H1 (cell line): ENCODE measurements around the gene LIPC. TPM values are rescaled to one million over a fixed set of nuclear protein-coding genes. Genes with fewer than 3 reads are reported as not detected.

Experiments
- CTCF ChIA-PET: fragments of 300-600 bp; sonication (Branson Sonifier 250); formaldehyde crosslinking; loops from one replicate; lab custom pipeline; 2021; ENCODE audit not compliant: partially characterized antibody; lab: Charles Lee
- POLR2A ChIA-PET: fragments of 300-600 bp; sonication (Branson Sonifier 250); formaldehyde crosslinking; loops from one replicate; lab custom pipeline; 2021; ENCODE audit warnings: inconsistent platforms; ENCODE audit not compliant: partially characterized antibody; lab: Charles Lee
- DNase-seq, 2 experiments: peaks; one replicate each; pipeline versions ENCODE4 v3.0.0 to v3.0.0-alpha.2; 2010 to 2022; ENCODE audit warnings: low spot score in 2 of 2, low read depth in 1 of 2, mixed read lengths in 1 of 2
- FAIRE-seq: peaks from 2 replicates; lab custom pipeline; 2011; peaks lifted over from hg19 to GRCh38; lab: Jason Lieb, UNC
- H2AFZ ChIP-seq: 2 replicates; pipeline ENCODE4 v1.8.1; 2012; ENCODE audit warnings: low read length, inconsistent platforms
- H2AK5ac ChIP-seq: 2 replicates; pipeline ENCODE4 v1.6.1; 2013; ENCODE audit warnings: low read depth, low read length
- H2BK120ac ChIP-seq: replicated peaks from 2 replicates; pipeline ENCODE3; 2013; ENCODE audit warnings: low read depth, low read length, inconsistent platforms
- H2BK12ac ChIP-seq: 2 replicates; pipeline ENCODE4 v1.6.1; 2013; ENCODE audit warnings: low read depth, low read length
- H2BK15ac ChIP-seq: 2 replicates; pipeline ENCODE4 v1.6.1; 2013; ENCODE audit warnings: low read length
- H2BK20ac ChIP-seq: 2 replicates; pipeline ENCODE4 v1.6.1; 2013; ENCODE audit warnings: low read length
- H2BK5ac ChIP-seq: 2 replicates; pipeline ENCODE4 v1.6.1; 2013; ENCODE audit warnings: low read depth, low read length
- H3K14ac ChIP-seq: 2 replicates; pipeline ENCODE4 v1.6.1; 2013; ENCODE audit warnings: inconsistent platforms; ENCODE audit not compliant: insufficient read length
- H3K18ac ChIP-seq: 2 replicates; pipeline ENCODE4 v1.6.1; 2013; ENCODE audit warnings: low read length; ENCODE audit errors: extremely low read depth
- H3K23ac ChIP-seq: 2 replicates; pipeline ENCODE4 v1.6.1; 2013; ENCODE audit warnings: inconsistent platforms; ENCODE audit not compliant: insufficient read length
- H3K23me2 ChIP-seq: 2 replicates; pipeline ENCODE4 v1.6.1; 2013; ENCODE audit warnings: low read depth, low read length
- H3K27ac ChIP-seq: 2 replicates; pipeline ENCODE4 v1.6.1; 2011; ENCODE audit warnings: low read depth, low read length, inconsistent platforms
- H3K27me3 ChIP-seq, 4 experiments: replicated peaks in 1 of 4; 1 replicate in 1 of 4; 2 replicates in 3 of 4; pipeline versions ENCODE4 v1.6.1 to v1.8.1; 2011 to 2013; ENCODE audit warnings: low read length in 3 of 4, mild to moderate bottlenecking in 3 of 4, inconsistent platforms in 2 of 4, mixed read lengths in 2 of 4, moderate library complexity in 1 of 4; ENCODE audit not compliant: control insufficient read depth in 3 of 4, insufficient read depth in 3 of 4; ENCODE audit errors: extremely low read depth in 1 of 4
- H3K36me3 ChIP-seq, 4 experiments: 2 replicates each; pipeline versions ENCODE4 v1.6.1 to v1.8.1; 2011 to 2013; ENCODE audit warnings: mild to moderate bottlenecking in 4 of 4, low read length in 3 of 4, moderate library complexity in 2 of 4, control low read depth in 1 of 4, inconsistent platforms in 1 of 4; ENCODE audit not compliant: insufficient read depth in 4 of 4, control insufficient read depth in 2 of 4
- H3K4ac ChIP-seq: replicated peaks from 2 replicates; pipeline ENCODE3; 2013; ENCODE audit warnings: low read length, low read depth, mixed read lengths, inconsistent platforms; ENCODE audit not compliant: insufficient read length
- H3K4me1 ChIP-seq, 4 experiments: replicated peaks in 1 of 4; 1 replicate in 1 of 4; 2 replicates in 3 of 4; pipeline versions ENCODE4 v1.6.1 to v1.8.1; 2011 to 2013; ENCODE audit warnings: low read length in 3 of 4, inconsistent platforms in 2 of 4, mixed read lengths in 1 of 4; ENCODE audit not compliant: insufficient read depth in 4 of 4, control insufficient read depth in 3 of 4
- H3K4me2 ChIP-seq, 2 experiments: 2 replicates each; pipeline versions ENCODE4 v1.6.1 to v1.8.1; 2011 to 2013; ENCODE audit warnings: low read depth in 2 of 2, low read length in 2 of 2, control low read depth in 1 of 2, inconsistent platforms in 1 of 2, mild to moderate bottlenecking in 1 of 2; ENCODE audit not compliant: insufficient read depth in 1 of 2
- H3K4me3 ChIP-seq, 4 experiments: fragments of 200-600, 300-600 bp in 1 of 4; sonication (generic), shearing (Covaris generic), sonication (Bioruptor Twin) in 1 of 4; 2 replicates each; pipeline versions ENCODE4 v1.5.1 to v1.8.1; 2011 to 2016; ENCODE audit warnings: low read length in 4 of 4, low read depth in 3 of 4, control low read depth in 2 of 4, inconsistent platforms in 2 of 4, mild to moderate bottlenecking in 2 of 4, mixed read lengths in 1 of 4, moderate library complexity in 1 of 4; ENCODE audit not compliant: insufficient read depth in 2 of 4; ENCODE audit errors: extremely low read depth in 1 of 4
- H3K56ac ChIP-seq: replicated peaks from 2 replicates; pipeline ENCODE3; 2013; ENCODE audit warnings: low read depth, mild to moderate bottlenecking, mixed read lengths, low read length, inconsistent platforms; ENCODE audit not compliant: insufficient read length
- H3K79me1 ChIP-seq: 2 replicates; pipeline ENCODE4 v1.6.1; 2013; ENCODE audit warnings: low read depth, low read length, control low read depth
- H3K79me2 ChIP-seq, 2 experiments: 2 replicates each; pipeline versions ENCODE4 v1.6.1 to v1.8.1; 2012 to 2013; ENCODE audit warnings: low read length in 2 of 2, mild to moderate bottlenecking in 2 of 2, inconsistent platforms in 1 of 2; ENCODE audit not compliant: insufficient read depth in 2 of 2, control insufficient read depth in 1 of 2
- H3K9ac ChIP-seq, 4 experiments: replicated peaks in 1 of 4; 1 replicate in 1 of 4; 2 replicates in 3 of 4; pipeline versions ENCODE4 v1.6.1 to v1.8.1; 2011 to 2013; ENCODE audit warnings: low read depth in 3 of 4, low read length in 3 of 4, control low read depth in 2 of 4, mild to moderate bottlenecking in 2 of 4, moderate library complexity in 2 of 4, inconsistent platforms in 1 of 4; ENCODE audit errors: extremely low read depth in 1 of 4
- H3K9me3 ChIP-seq, 2 experiments: 2 replicates each; pipeline versions ENCODE4 v1.6.1 to v1.8.1; 2012 to 2013; ENCODE audit warnings: mild to moderate bottlenecking in 2 of 2, moderate library complexity in 2 of 2, control low read depth in 1 of 2, inconsistent platforms in 1 of 2, low read depth in 1 of 2, low read length in 1 of 2, mixed read lengths in 1 of 2; ENCODE audit not compliant: insufficient read depth in 2 of 2
- H4K20me1 ChIP-seq, 2 experiments: replicated peaks in 1 of 2; 2 replicates each; pipeline versions ENCODE3 to v1.8.1; 2011 to 2013; ENCODE audit warnings: inconsistent platforms in 2 of 2, low read length in 2 of 2, mild to moderate bottlenecking in 1 of 2; ENCODE audit not compliant: insufficient read depth in 2 of 2, control insufficient read depth in 1 of 2
- H4K5ac ChIP-seq: 2 replicates; pipeline ENCODE4 v1.6.1; 2013; ENCODE audit warnings: low read length, low read depth, mixed read lengths, inconsistent platforms; ENCODE audit not compliant: insufficient read length
- H4K8ac ChIP-seq: 2 replicates; pipeline ENCODE4 v1.8.0; 2013; ENCODE audit warnings: mild to moderate bottlenecking, moderate library complexity, low read length, inconsistent platforms; ENCODE audit not compliant: insufficient read depth; ENCODE audit errors: extremely low read depth
- H4K91ac ChIP-seq: replicated peaks from 2 replicates; pipeline ENCODE3; 2013; ENCODE audit warnings: low read length, mixed read lengths, inconsistent platforms; ENCODE audit not compliant: insufficient read length
- CBX5 ChIP-seq: fragments of 300-800, 300-1000 bp; sonication (generic); IDR thresholded peaks from 2 replicates; pipeline ENCODE4 v1.7.1; 2016; ENCODE audit warnings: antibody characterized with exemption, low read length, low read depth
- CHD2 ChIP-seq: IDR thresholded peaks from 2 replicates; pipeline ENCODE4 v1.6.1; 2012; ENCODE audit warnings: low read length, improper control_type of control experiment
- EGR1 ChIP-seq: IDR thresholded peaks from 2 replicates; pipeline ENCODE4 v1.6.1; 2011; ENCODE audit warnings: low read depth, low read length, borderline replicate concordance
- GTF2F1 ChIP-seq: IDR thresholded peaks from 2 replicates; pipeline ENCODE4 v1.6.1; 2012; ENCODE audit warnings: low read depth, low read length, improper control_type of control experiment, borderline replicate concordance
- NANOG ChIP-seq: IDR thresholded peaks from 2 replicates; pipeline ENCODE4 v1.6.1; 2011; ENCODE audit warnings: low read length, low read depth, mild to moderate bottlenecking, inconsistent platforms; ENCODE audit not compliant: insufficient read depth, poor library complexity, severe bottlenecking
- SUZ12 ChIP-seq: fragments of 200-600 bp; sonication (generic); IDR thresholded peaks from 2 replicates; pipeline ENCODE4 v1.6.1; 2012; ENCODE audit warnings: mild to moderate bottlenecking, inconsistent platforms, low read length, moderate library complexity, mixed read lengths
- TCF12 ChIP-seq: IDR thresholded peaks from 2 replicates; pipeline ENCODE4 v1.6.1; 2011; ENCODE audit warnings: low read depth, mild to moderate bottlenecking, low read length
- WGBS, 2 experiments: shearing (Covaris generic) in 1 of 2; methylation state at CpG; one replicate each; pipeline versions ENCODE4 v1.1.6 to v1.1.7; 2013 to 2015; ENCODE audit warnings: low lambda C conversion rate in 2 of 2, mixed read lengths in 2 of 2, inconsistent platforms in 1 of 2, low coverage in 1 of 2, missing lambda C conversion rate in 1 of 2; ENCODE audit not compliant: insufficient replicate concordance in 2 of 2, insufficient coverage in 1 of 2, insufficient read length in 1 of 2; ENCODE audit errors: extremely low coverage in 1 of 2, missing lambda C conversion rate in 1 of 2; 5-methylcytosine and 5-hydroxymethylcytosine counted together
- polyA plus RNA-seq, 7 experiments: library from polyadenylated mRNA; depleted of rRNA in 3 of 7; stranded (reverse) in 5 of 7; unstranded in 2 of 7; fragments of >200 nt in 5 of 7; fragments of 200-250 nt in 2 of 7; gene quantifications; 1 replicate in 5 of 7; 2 replicates in 1 of 7; 4 replicates in 1 of 7; pipeline versions ENCODE4 v1.2.1 to v1.2.3, GENCODE V29; 2011 to 2013; ENCODE audit warnings: missing spikeins in 2 of 7, mixed read lengths in 2 of 7
- total RNA-seq: library from RNA; stranded (reverse); fragmentation: NEBNext Ultra II Directional; extraction: Animal tissue kit (Norgen Biotek cat#: 25700); gene quantifications from 2 replicates; pipeline ENCODE4 v1.2.1, GENCODE V29; 2021

The LIPC gene
- total and polyA plus RNA-seq, 2 of the 8 experiments (the other 6 are each of a cell fraction or from before 2014, with no cell fraction given): not detected

GRCh38 chr15:58489289-58490085 is 57.7 kb downstream of the LIPC start:
- no peak for FAIRE-seq

More at GRCh38 chr15:58489289-58490085, 57.7 kb downstream of the LIPC start:
- H4K20me1 ChIP-seq: no peaks in the 10 kb centered on the region
- no peak overlapping the region for H2AFZ ChIP-seq
- ChIA-PET CTCF (no interaction called here), POLR2A (no interaction called here)
- no peak overlapping the region for H2BK20ac ChIP-seq
- no peak overlapping the region for H3K27ac ChIP-seq
- no peak overlapping the region for H2AK5ac ChIP-seq
- no peak overlapping the region for H2BK15ac ChIP-seq
- H4K5ac ChIP-seq: no peak overlapping the region
- H3K9me3 ChIP-seq: peaks cover 9 to 13% of the 10 kb centered on the region in 2 experiments; a peak in 3 of 4 replicates
- no peak for TF ChIP-seq GTF2F1
- no peak for TF ChIP-seq CHD2
- TF ChIP-seq EGR1: no peak
- TF ChIP-seq TCF12: no peak
- no peak for TF ChIP-seq CBX5
- TF ChIP-seq NANOG: no peak
- TF ChIP-seq SUZ12: no peak
- TF ChIP-seq, all 59 proteins: peak for 0
- Histone ChIP-seq H3K23me2 (no peaks in the 10 kb centered on the region), H4K8ac (no peak overlapping the region), H4K91ac (no peak overlapping the region), H3K79me2 (no peaks in the 10 kb centered on the region), H3K23ac (no peak overlapping the region), H3K56ac (no peak overlapping the region), H3K4me2 (no peak overlapping the region), H3K4ac (no peak overlapping the region), H3K4me1 (no peaks in the 10 kb centered on the region), H3K79me1 (no peaks in the 10 kb centered on the region), H2BK120ac (no peak overlapping the region), H3K14ac (no peak overlapping the region), H2BK5ac (no peak overlapping the region), H3K18ac (no peak overlapping the region), H3K27me3 (no peaks in the 10 kb centered on the region), H2BK12ac (no peak overlapping the region), H3K4me3 (no peak overlapping the region), H3K36me3 (no peaks in the 10 kb centered on the region), H3K9ac (no peak overlapping the region)
- no peak for DNase-seq
- whole genome bisulfite sequencing, 2 experiments: 95% methylated on average over 6 of the region's 6 CpGs; no CpG with 5 or more reads in 1 of the 2 experiments
